Sciatic nerve (tissue), 2 donors: ENCODE measurements around the gene ARMC9. TPM values are rescaled to one million over a fixed set of nuclear protein-coding genes. Genes with fewer than 3 reads are reported as not detected.
"Not testable (repeated sequence)": the region's sequence is repeated elsewhere in the genome, so short reads cannot be mapped to it uniquely, and the experiment has no call there.

Source experiments
- ATAC-seq: fragments of 200-7000 bp; cut with Tn5 transposase; one replicate; pipeline ENCODE4 v1.9.1; 2020; ENCODE audit warnings: mild to moderate bottlenecking, moderate library complexity
- DNase-seq: peaks from one replicate; pipeline ENCODE4 v3.0.0-alpha.2; 2020; ENCODE audit warnings: low spot score
- intact Hi-C: fragments of 100-400 bp; cut with DNase I; formaldehyde crosslinking; loops from one replicate; pipeline ENCODE4 v1.14.2; 2022
- total RNA-seq: library from RNA; stranded (reverse); fragmentation: NEBNext Ultra II Directional; extraction: Animal tissue kit (Norgen Biotek cat#: 25700); gene quantifications from one replicate; pipeline ENCODE4 v1.2.1, GENCODE V29; 2021
- donor health status: DM: no; HTN: no; CAD: no.
- donor health status: DM: no; HTN: no; CAD: no.

The ARMC9 gene
- total RNA-seq, 1 donor from 2014 or later: 15.4 TPM

GRCh38 chr2:231228223-231228622 lies 29.8 kb downstream of the ARMC9 start:
- intact Hi-C loops: no loop called here
- DNase-seq (no peak), ATAC-seq (peak; percentile 33)

- ATAC-seq (no peak), DNase-seq (no peak)
- intact Hi-C loops: no loop called here
Measured at GRCh38 chr2:231228974-231229529, 30.6 kb downstream of the ARMC9 start.

GRCh38 chr2:231235217-231235616 lies 36.8 kb downstream of the ARMC9 start:
- intact Hi-C loops: no loop called here
- ATAC-seq (no peak), DNase-seq (no peak)

- intact Hi-C loops: no loop called here
- no peak for DNase-seq
- ATAC-seq: no peak
Measured at GRCh38 chr2:231238689-231239088, 40.3 kb downstream of the ARMC9 start.

- ATAC-seq: no peak
- intact Hi-C loops: no loop called here
- DNase-seq: no peak
Measured at GRCh38 chr2:231239751-231240150, 41.3 kb downstream of the ARMC9 start.

GRCh38 chr2:231241755-231242507 lies 43.5 kb downstream of the ARMC9 start:
- no peak for DNase-seq
- intact Hi-C loops: no loop called here
- ATAC-seq: peak; percentile 83

- intact Hi-C loops: no loop called here
- no peak for DNase-seq
- no peak for ATAC-seq
Measured at GRCh38 chr2:231243866-231244265, 45.4 kb downstream of the ARMC9 start.

- intact Hi-C loops: no loop called here
- no peak for DNase-seq
- ATAC-seq: no peak
Measured at GRCh38 chr2:231244382-231245248, 46.2 kb downstream of the ARMC9 start.

GRCh38 chr2:231245249-231246094 lies 47.0 kb downstream of the ARMC9 start:
- intact Hi-C loops: no loop called here
- DNase-seq: no peak
- no peak for ATAC-seq

GRCh38 chr2:231246171-231246842 lies 47.9 kb downstream of the ARMC9 start:
- no peak for ATAC-seq
- intact Hi-C loops: no loop called here

GRCh38 chr2:231250146-231250545 lies 51.7 kb downstream of the ARMC9 start:
- intact Hi-C loops: no loop called here
- no peak for ATAC-seq
- DNase-seq: no peak

More at GRCh38 chr2:231246171-231246842, 47.9 kb downstream of the ARMC9 start:
- DNase-seq: no peak

- intact Hi-C loops: no loop called here
- no peak for DNase-seq
- no peak for ATAC-seq
Measured at GRCh38 chr2:231250698-231251097, 52.3 kb downstream of the ARMC9 start.

GRCh38 chr2:231253292-231253691 lies 54.9 kb downstream of the ARMC9 start:
- DNase-seq, ATAC-seq, intact Hi-C loops: not testable (repeated sequence)

- ATAC-seq (no peak), DNase-seq (no peak)
- intact Hi-C loops: no loop called here
Measured at GRCh38 chr2:231256494-231256893, 58.1 kb downstream of the ARMC9 start.

GRCh38 chr2:231257763-231258162 lies 59.3 kb downstream of the ARMC9 start:
- DNase-seq: no peak
- intact Hi-C loops: no loop called here
- ATAC-seq: no peak

- intact Hi-C loops: no loop called here
- DNase-seq: no peak
Measured at GRCh38 chr2:231258701-231259100, 60.3 kb downstream of the ARMC9 start.

GRCh38 chr2:231259104-231259503 lies 60.7 kb downstream of the ARMC9 start:
- DNase-seq: no peak
- intact Hi-C loops: no loop called here

More at GRCh38 chr2:231258701-231259100, 60.3 kb downstream of the ARMC9 start:
- ATAC-seq: no peak

GRCh38 chr2:231260442-231261208 lies 62.2 kb downstream of the ARMC9 start:
- ATAC-seq: peak; percentile 20
- intact Hi-C loops: no loop called here
- no peak for DNase-seq

More at GRCh38 chr2:231259104-231259503, 60.7 kb downstream of the ARMC9 start:
- ATAC-seq: no peak
